KMS-11 (cell line): Measurements from ENCODE around the gene TMEM145.

ENCODE experiments used
- H2AFZ ChIP-seq: fragments of 200-600 bp; sonication (generic); 2 replicates; pipeline ENCODE4 v1.6.1; 2016; ENCODE audit warnings: antibody characterized with exemption, mixed run types, low read depth
- H3K27ac ChIP-seq: fragments of 200-600 bp; sonication (generic); 2 replicates; pipeline ENCODE4 v1.6.1; 2016; ENCODE audit warnings: mild to moderate bottlenecking, mixed run types
- H3K27me3 ChIP-seq: fragments of 200-600 bp; sonication (generic); 2 replicates; pipeline ENCODE4 v1.6.1; 2017; ENCODE audit warnings: mild to moderate bottlenecking, low read depth, mixed run types, moderate library complexity; ENCODE audit not compliant: insufficient read depth
- H3K36me3 ChIP-seq: fragments of 200-600 bp; sonication (generic); 2 replicates; pipeline ENCODE4 v1.6.1; 2017; ENCODE audit warnings: mild to moderate bottlenecking, mixed run types; ENCODE audit not compliant: insufficient read depth
- H3K4me1 ChIP-seq: fragments of 200-600 bp; sonication (generic); 2 replicates; pipeline ENCODE4 v1.6.1; 2016; ENCODE audit warnings: mild to moderate bottlenecking, low read depth, mixed run types; ENCODE audit not compliant: poor library complexity, severe bottlenecking
- H3K4me2 ChIP-seq: fragments of 200-600 bp; sonication (generic); 2 replicates; pipeline ENCODE4 v1.7.0; 2016; ENCODE audit warnings: mild to moderate bottlenecking, mixed run types
- H3K4me3 ChIP-seq: fragments of 200-600 bp; sonication (generic); IDR thresholded peaks from 2 replicates; pipeline ENCODE4 v1.6.1; 2017; ENCODE audit warnings: low read depth, low read length, mixed read lengths; ENCODE audit not compliant: insufficient read depth
- H3K79me2 ChIP-seq: fragments of 200-600 bp; sonication (generic); 2 replicates; pipeline ENCODE4 v1.6.1; 2016; ENCODE audit warnings: low read depth, mixed run types; ENCODE audit not compliant: insufficient read depth
- H3K9ac ChIP-seq: fragments of 200-600 bp; sonication (generic); 2 replicates; pipeline ENCODE4 v1.6.1; 2016; ENCODE audit warnings: mild to moderate bottlenecking, mixed run types
- H4K20me1 ChIP-seq: fragments of 200-600 bp; sonication (generic); 2 replicates; pipeline ENCODE4 v1.6.1; 2016; ENCODE audit warnings: mild to moderate bottlenecking, mixed run types; ENCODE audit not compliant: insufficient read depth
- CTCF ChIP-seq: fragments of 200-600 bp; sonication (generic); conservative IDR thresholded peaks from 2 replicates; pipeline ENCODE4 v1.6.1; 2017; ENCODE audit warnings: low read depth, mild to moderate bottlenecking, antibody characterized with exemption, low read length, moderate library complexity, mixed read lengths

TMEM145 gene

GRCh38 chr19:42287017-42287826, 25.9 kb upstream of the TMEM145 start:
- TF ChIP-seq CTCF = no peak
- no peak overlapping the region for H2AFZ ChIP-seq
- no peak overlapping the region for H3K27ac ChIP-seq
- H3K27me3 ChIP-seq = no peaks in the 10 kb centered on the region
- H4K20me1 ChIP-seq = no peaks in the 10 kb centered on the region
- H3K79me2 ChIP-seq = no peaks in the 10 kb centered on the region
- H3K4me1 ChIP-seq = peaks cover 27% of the 10 kb centered on the region
- no peak overlapping the region for H3K9ac ChIP-seq
- no peak overlapping the region for H3K4me3 ChIP-seq
- no peaks in the 10 kb centered on the region; the same call in 1 of the 2 replicates for H3K36me3 ChIP-seq
- no peak overlapping the region for H3K4me2 ChIP-seq

GRCh38 chr19:42287827-42288107, 25.3 kb upstream of the TMEM145 start:
- peaks cover 22% of the 10 kb centered on the region for H3K4me1 ChIP-seq
- TF ChIP-seq CTCF = no peak
- no peak overlapping the region for H3K27ac ChIP-seq
- no peak overlapping the region for H3K4me2 ChIP-seq
- no peak overlapping the region for H3K4me3 ChIP-seq
- H3K79me2 ChIP-seq = no peaks in the 10 kb centered on the region
- no peaks in the 10 kb centered on the region; the same call in 1 of the 2 replicates for H3K36me3 ChIP-seq
- no peaks in the 10 kb centered on the region for H4K20me1 ChIP-seq
- no peak overlapping the region for H3K9ac ChIP-seq
- no peaks in the 10 kb centered on the region for H3K27me3 ChIP-seq
- no peak overlapping the region for H2AFZ ChIP-seq

- no peaks in the 10 kb centered on the region for H4K20me1 ChIP-seq
- peaks cover 16% of the 10 kb centered on the region for H3K4me1 ChIP-seq
- no peak overlapping the region for H3K27ac ChIP-seq
- no peaks in the 10 kb centered on the region; the same call in 1 of the 2 replicates for H3K36me3 ChIP-seq
- TF ChIP-seq CTCF = no peak
- no peaks in the 10 kb centered on the region for H3K27me3 ChIP-seq
- H2AFZ ChIP-seq = no peak overlapping the region
- no peak overlapping the region for H3K4me3 ChIP-seq
- no peak overlapping the region for H3K4me2 ChIP-seq
- no peak overlapping the region for H3K9ac ChIP-seq
- H3K79me2 ChIP-seq = no peaks in the 10 kb centered on the region
Measured at GRCh38 chr19:42288387-42288786, 24.7 kb upstream of the TMEM145 start.

GRCh38 chr19:42288881-42289555, 24.1 kb upstream of the TMEM145 start:
- no peaks in the 10 kb centered on the region for H3K27me3 ChIP-seq
- no peak overlapping the region for H3K9ac ChIP-seq
- H3K4me1 ChIP-seq = peaks cover 16% of the 10 kb centered on the region
- no peaks in the 10 kb centered on the region for H4K20me1 ChIP-seq
- TF ChIP-seq CTCF = no peak
- H3K27ac ChIP-seq = no peak overlapping the region
- no peaks in the 10 kb centered on the region for H3K79me2 ChIP-seq
- no peak overlapping the region for H3K4me2 ChIP-seq
- no peaks in the 10 kb centered on the region; the same call in 1 of the 2 replicates for H3K36me3 ChIP-seq
- no peak overlapping the region for H2AFZ ChIP-seq
- H3K4me3 ChIP-seq = no peak overlapping the region
